Measurements from ENCODE around the gene YIF1A. TPM values are rescaled to one million over a fixed set of nuclear protein-coding genes. Genes with fewer than 3 reads are reported as not detected.

The YIF1A gene
- total RNA-seq, 1 experiment from 2014 or later, result 54.7 TPM

GRCh38 chr11:66299186-66299585 is 10.2 kb upstream of the YIF1A start:
- no peaks in the 10 kb centered on the region for H4K20me1 ChIP-seq (ENCODE audit: insufficient read depth)
- BruUV-seq (replicated peaks), result no TSS peak
- no peak overlapping the region for H3K4me3 ChIP-seq (replicated peaks in 1 of 2; ENCODE audit: low read depth in 1 of 2, low read length in 2 of 2)
- TF ChIP-seq ELF1 (IDR thresholded peaks at IDR 0.05; ENCODE audit: borderline replicate concordance, low read depth) (no peak), CBX3 (IDR thresholded peaks at IDR 0.05; ENCODE audit: low read depth) (no peak), CEBPB (IDR thresholded peaks at IDR 0.05; ENCODE audit: low read depth) (no peak), SP1 (IDR thresholded peaks at IDR 0.05; ENCODE audit: low read depth) (no peak), POLR2AphosphoS5 (IDR thresholded peaks at IDR 0.05; ENCODE audit: low read depth, low read length) (no peak), SRF (IDR thresholded peaks at IDR 0.05; ENCODE audit: low read depth) (no peak), REST (IDR thresholded peaks at IDR 0.05; ENCODE audit: low read depth) (no peak), TCF7L2 (IDR thresholded peaks at IDR 0.05; ENCODE audit: borderline replicate concordance, extremely low read depth, insufficient read depth, insufficient read length) (no peak), ZNF274 (IDR thresholded peaks at IDR 0.05; ENCODE audit: low read depth, low read length) (no peak), EGR1 (IDR thresholded peaks at IDR 0.05; ENCODE audit: low read depth) (no peak), EZH2 (IDR thresholded peaks at IDR 0.05) (no peak), EZH2phosphoT487 (IDR thresholded peaks at IDR 0.05; ENCODE audit: borderline replicate concordance) (no peak), JUND (IDR thresholded peaks at IDR 0.05) (no peak), RAD21 (IDR thresholded peaks at IDR 0.05; ENCODE audit: low read depth) (no peak), ZFX (IDR thresholded peaks at IDR 0.05) (no peak), FOSL1 (IDR thresholded peaks at IDR 0.05; ENCODE audit: low read depth) (no peak), YY1 (IDR thresholded peaks at IDR 0.05; ENCODE audit: extremely low read depth, insufficient replicate concordance, low read depth, low read length) (no peak)
- TF ChIP-seq, protein P1, sequence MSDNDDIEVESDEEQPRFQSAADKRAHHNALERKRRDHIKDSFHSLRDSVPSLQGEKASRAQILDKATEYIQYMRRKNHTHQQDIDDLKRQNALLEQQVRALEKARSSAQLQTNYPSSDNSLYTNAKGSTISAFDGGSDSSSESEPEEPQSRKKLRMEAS (IDR thresholded peaks at IDR 0.05), result no peak
- TF ChIP-seq, protein P2, sequence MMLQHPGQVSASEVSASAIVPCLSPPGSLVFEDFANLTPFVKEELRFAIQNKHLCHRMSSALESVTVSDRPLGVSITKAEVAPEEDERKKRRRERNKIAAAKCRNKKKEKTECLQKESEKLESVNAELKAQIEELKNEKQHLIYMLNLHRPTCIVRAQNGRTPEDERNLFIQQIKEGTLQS (IDR thresholded peaks at IDR 0.05), result no peak
- TF ChIP-seq, protein P3, sequence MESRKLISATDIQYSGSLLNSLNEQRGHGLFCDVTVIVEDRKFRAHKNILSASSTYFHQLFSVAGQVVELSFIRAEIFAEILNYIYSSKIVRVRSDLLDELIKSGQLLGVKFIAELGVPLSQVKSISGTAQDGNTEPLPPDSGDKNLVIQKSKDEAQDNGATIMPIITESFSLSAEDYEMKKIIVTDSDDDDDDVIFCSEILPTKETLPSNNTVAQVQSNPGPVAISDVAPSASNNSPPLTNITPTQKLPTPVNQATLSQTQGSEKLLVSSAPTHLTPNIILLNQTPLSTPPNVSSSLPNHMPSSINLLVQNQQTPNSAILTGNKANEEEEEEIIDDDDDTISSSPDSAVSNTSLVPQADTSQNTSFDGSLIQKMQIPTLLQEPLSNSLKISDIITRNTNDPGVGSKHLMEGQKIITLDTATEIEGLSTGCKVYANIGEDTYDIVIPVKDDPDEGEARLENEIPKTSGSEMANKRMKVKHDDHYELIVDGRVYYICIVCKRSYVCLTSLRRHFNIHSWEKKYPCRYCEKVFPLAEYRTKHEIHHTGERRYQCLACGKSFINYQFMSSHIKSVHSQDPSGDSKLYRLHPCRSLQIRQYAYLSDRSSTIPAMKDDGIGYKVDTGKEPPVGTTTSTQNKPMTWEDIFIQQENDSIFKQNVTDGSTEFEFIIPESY (IDR thresholded peaks at IDR 0.05; ENCODE audit: extremely low read depth, insufficient replicate concordance, low read length), result no peak
- ChIA-PET RAD21 (ENCODE audit: low non-redundant PET in 1 of 2, low total read pairs in 2 of 2, uncharacterized antibody in 2 of 2, unreplicated experiment in 2 of 2) (no interaction called here), POLR2A (no interaction called here), CTCF (interaction anchor here (4.1 kb wide), 1 partner anchor 13 kb away, joined by 21 read pairs; no protein-coding TSS in a partner anchor)
- H3K4me1 ChIP-seq (ENCODE audit: control insufficient read depth in 1 of 2, insufficient read depth in 2 of 2, low read length in 2 of 2), result no peaks in the 10 kb centered on the region
- H3K9me2 ChIP-seq (ENCODE audit: insufficient read depth), result no peaks in the 10 kb centered on the region
- no peak overlapping the region for H3K27ac ChIP-seq (ENCODE audit: low read depth, low read length)
- no peaks in the 10 kb centered on the region for H3K9me3 ChIP-seq (ENCODE audit: control insufficient read depth in 1 of 2, insufficient read depth in 1 of 2, low read depth in 1 of 2, low read length in 2 of 2)
- no peak overlapping the region for H3K9ac ChIP-seq (ENCODE audit: low read length)
- H3K4me2 ChIP-seq (ENCODE audit: low read length), result no peak overlapping the region
- no peaks in the 10 kb centered on the region for H3K79me2 ChIP-seq (ENCODE audit: insufficient read depth, low read length)
- DNase-seq (ENCODE audit: low read depth, low spot score), result no peak
- no peak for ATAC-seq
- no peak overlapping the region for H2AFZ ChIP-seq (ENCODE audit: low read depth, low read length, poor library complexity, severe bottlenecking)
- H3K27me3 ChIP-seq (ENCODE audit: insufficient read depth, low read length), result no peaks in the 10 kb centered on the region
- intact Hi-C loops (cut with micrococcal nuclease), result no loop called here
- no peaks in the 10 kb centered on the region for H3K36me3 ChIP-seq (ENCODE audit: control insufficient read depth in 1 of 2, insufficient read depth in 2 of 2, low read length in 2 of 2)

Data from HCT116 (cell line).